ENCODE data around the gene ADAMTS17.

DNA sequence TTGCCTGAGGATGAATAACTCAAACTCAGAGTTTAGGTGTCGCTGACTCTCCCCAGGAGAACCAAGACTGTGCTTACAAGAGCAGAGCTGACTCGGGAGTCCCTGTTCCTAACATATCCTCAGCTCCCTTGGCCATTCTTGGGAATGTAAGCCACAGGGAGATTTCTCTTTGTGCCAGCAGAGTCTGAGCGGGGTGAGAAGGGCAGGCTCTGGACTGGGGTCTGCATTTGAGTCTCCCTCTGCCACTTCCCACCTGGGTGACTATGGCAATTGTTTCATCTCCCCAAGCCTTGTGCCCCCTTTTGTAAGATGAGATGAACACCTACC, 126.0 kb downstream of the ADAMTS17 start:
- TF ChIP-seq, protein P1, sequence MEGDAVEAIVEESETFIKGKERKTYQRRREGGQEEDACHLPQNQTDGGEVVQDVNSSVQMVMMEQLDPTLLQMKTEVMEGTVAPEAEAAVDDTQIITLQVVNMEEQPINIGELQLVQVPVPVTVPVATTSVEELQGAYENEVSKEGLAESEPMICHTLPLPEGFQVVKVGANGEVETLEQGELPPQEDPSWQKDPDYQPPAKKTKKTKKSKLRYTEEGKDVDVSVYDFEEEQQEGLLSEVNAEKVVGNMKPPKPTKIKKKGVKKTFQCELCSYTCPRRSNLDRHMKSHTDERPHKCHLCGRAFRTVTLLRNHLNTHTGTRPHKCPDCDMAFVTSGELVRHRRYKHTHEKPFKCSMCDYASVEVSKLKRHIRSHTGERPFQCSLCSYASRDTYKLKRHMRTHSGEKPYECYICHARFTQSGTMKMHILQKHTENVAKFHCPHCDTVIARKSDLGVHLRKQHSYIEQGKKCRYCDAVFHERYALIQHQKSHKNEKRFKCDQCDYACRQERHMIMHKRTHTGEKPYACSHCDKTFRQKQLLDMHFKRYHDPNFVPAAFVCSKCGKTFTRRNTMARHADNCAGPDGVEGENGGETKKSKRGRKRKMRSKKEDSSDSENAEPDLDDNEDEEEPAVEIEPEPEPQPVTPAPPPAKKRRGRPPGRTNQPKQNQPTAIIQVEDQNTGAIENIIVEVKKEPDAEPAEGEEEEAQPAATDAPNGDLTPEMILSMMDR (IDR thresholded peaks at IDR 0.05): no peak
- no peak for TF ChIP-seq EZH2 (IDR thresholded peaks at IDR 0.05)
- no peak for TF ChIP-seq EZH2phosphoT487 (IDR thresholded peaks at IDR 0.05)

Measured in neural progenitor cell (in vitro differentiated cells).